Activated T-cell treated with anti-CD3 and anti-CD28 coated beads for 1 hour (primary cell): ENCODE measurements around the gene MAGI1.

Experiments used
- DNase-seq: peaks from one replicate; pipeline ENCODE4 v3.0.0-alpha.2; 2020; ENCODE audit warnings: low read depth

The MAGI1 gene

DNA sequence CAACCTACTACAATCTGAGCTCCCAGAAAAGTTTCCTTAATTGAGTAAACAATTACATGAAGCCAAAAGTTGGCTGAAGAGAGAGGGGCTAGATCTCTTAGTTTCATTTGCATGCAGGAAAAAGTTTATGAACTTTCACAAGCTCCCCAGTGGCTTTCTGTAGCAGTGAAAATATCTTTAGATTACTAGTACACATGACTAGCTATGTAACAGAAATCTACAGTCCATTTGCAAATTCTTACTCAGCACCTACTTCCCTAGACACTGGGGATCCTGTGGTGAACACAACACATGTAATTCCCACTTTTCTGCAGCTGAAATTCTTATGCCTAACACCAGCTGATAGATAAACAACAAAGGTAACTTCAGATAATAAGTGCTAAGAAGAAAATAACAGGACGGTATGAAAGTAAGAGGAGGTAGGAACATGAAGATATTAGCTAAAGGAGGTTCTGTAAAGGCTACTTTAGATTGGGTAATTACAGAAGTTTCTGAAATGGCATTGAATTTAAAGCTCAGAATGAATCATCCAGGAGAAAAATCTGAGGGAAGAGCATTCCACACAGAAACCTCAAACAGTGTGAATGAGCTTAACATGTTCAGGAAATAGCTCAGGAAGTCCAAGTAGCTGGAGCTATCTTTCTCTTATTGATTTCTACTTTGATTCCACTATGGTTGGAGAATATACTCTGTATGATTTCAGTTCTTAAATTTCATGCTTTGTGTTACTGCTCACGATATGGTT is 204.8 kb downstream of the MAGI1 start:
- no peak for DNase-seq

GRCh38 chr3:65831733-65832425 is 206.8 kb downstream of the MAGI1 start:
- DNase-seq, result no peak

DNA sequence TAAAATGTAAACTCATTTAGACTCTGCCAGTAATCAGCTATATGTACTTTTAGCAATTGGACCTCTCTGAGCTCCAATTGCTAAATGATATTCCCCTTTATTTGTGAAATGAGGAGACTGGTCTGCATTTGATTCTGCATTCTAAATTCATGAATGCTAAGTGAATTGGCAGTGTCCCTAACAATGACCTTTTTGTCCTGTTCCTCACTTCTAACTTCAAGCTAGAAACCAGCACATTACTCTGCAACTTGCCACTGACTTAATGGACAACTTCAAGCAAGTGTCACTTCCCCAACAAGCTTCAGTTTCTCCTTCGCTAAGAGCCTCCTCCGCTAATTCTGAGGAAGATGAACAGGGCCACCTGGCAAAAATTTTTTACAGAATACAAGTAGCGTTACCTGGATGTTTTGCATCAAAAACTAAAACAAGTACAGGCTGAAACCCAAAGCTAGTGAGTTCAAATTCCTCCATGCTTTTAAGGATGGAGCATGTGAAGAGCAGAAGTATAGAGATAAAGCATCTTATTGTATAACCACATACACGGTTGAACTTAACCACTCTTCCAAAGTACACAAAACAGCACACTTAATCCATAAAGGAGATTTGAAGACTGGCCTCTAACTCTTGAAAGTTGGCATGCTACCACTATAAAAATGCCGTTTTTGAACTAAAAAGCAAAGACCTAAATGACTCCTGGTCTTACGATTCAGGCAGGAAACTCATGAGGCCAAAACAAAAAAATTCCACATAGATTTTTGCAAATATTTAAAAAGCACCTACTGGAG is 207.6 kb downstream of the MAGI1 start:
- no peak for DNase-seq

DNA sequence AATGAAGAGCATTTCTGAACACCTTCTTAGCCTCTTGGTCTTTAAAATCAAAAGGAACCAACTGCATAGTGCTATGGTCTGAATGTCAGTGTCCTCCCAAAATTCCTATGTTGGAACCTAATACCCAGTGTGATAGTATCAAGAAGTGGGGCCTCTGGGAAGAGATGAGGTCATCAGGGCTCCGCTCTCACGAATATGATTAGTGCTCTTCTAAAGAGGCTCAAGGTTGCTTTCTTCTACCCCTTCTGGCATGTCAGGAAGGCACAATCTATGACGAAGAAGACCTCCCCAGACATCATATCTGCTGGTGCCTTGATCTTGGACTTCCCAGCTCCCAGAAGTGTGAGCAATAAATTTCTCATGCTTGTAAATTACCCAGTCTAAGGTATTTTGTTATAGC is 209.5 kb downstream of the MAGI1 start:
- no peak for DNase-seq

- DNase-seq, result no peak
These were observed 210.0 kb downstream of the MAGI1 start for GRCh38 chr3:65828706-65829105.

DNA sequence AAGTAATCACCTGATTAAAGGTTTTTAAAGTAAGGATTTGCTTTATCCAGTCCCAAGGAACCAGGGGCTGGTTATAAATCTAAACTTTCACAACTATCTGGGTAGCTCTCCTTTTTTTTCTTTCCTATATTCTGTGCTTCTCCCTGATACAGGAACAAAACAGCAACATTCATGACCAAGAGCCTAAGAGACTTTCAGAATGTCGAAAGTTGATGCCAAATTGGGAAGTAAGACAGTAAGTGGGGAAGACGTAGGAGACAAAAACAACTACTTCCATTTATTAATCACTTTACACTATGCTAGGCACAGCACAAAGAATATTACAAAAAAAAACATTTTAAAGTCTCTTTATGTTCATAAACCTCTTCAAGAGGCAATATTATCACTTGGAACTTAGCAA is 211.6 kb downstream of the MAGI1 start:
- DNase-seq, result no peak

DNA sequence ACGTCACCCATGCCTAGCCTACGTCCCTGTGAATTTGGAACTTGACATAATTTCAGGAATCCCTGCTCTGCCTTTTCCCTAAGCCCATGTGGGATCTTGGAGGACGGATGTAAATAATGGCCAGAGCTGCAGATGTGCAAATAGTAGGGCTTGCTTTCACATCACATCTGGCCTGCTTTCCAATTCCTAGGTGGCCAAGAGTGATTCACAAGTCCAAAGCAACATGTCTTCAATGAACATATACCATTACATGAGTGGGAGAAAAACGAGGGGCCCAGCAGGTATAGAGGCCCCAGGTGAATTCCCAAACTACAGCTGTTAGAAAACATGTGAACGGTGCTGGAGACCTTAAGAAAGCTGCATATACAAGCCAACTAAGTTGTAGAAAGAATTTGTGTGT is 214.6 kb downstream of the MAGI1 start:
- no peak for DNase-seq

DNA sequence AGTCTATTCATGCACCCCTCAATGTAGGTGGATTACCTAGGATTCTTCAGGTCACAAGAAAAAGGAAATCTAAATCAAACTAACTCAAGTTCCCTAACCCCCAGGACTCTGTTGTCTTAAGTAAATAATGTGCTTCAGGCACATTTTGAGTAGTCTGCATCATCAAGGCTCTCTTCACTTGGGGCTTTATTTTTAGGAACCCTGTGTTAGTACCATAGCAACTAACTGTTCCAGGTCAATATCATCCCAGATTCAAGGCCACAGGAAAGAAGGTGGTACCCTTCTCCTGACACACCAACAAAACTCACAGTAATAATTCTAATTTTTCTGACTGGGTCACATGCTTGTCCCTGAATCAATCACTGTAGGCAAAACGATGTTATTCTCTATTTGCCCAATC is 218.1 kb downstream of the MAGI1 start:
- no peak for DNase-seq

- no peak for DNase-seq
These were observed 218.8 kb downstream of the MAGI1 start for GRCh38 chr3:65819896-65820295.

GRCh38 chr3:65817553-65818126 is 221.1 kb downstream of the MAGI1 start:
- no peak for DNase-seq

GRCh38 chr3:65816208-65816607 is 222.5 kb downstream of the MAGI1 start:
- DNase-seq, result no peak

DNA sequence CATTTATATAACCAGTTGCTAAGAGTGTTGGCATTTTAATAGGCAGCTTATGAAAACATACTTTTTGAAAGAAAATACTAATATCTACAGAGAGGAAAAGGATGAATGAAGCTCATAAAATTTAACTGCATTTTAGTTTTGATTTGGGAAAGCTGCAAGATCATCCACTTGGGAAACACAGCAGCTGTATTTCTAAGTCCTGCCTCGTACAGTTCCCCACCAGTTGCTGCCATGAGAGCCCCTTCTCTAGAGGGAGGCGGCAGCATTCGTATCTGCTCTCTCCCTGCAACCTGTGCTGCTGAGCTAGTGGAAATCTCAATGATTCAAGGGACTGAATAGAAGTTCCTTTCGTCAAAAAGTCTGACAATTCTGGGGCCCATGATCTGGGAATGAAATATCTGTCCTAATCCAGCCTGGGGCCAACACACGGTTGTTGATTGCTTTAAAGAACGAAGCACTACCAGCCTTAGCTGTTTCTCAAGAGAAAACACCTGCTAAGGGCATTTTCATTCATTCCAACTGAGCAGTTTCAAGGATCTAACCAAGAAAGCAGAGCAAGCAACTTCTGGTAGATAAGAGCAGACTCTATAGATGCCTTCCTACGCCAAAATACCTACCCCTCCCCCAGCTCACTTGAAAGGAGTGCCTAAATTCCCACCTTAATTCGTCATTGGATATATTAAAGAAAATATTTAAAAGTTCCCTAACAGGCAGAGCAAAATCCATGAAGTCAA is 223.7 kb downstream of the MAGI1 start:
- DNase-seq, result no peak

GRCh38 chr3:65811892-65812291 is 226.8 kb downstream of the MAGI1 start:
- no peak for DNase-seq

- no peak for DNase-seq
These were observed 227.5 kb downstream of the MAGI1 start for GRCh38 chr3:65811086-65811761.

- no peak for DNase-seq
These were observed 228.4 kb downstream of the MAGI1 start for GRCh38 chr3:65810302-65810701.

GRCh38 chr3:65809641-65810150 is 229.0 kb downstream of the MAGI1 start:
- DNase-seq, result no peak

DNA sequence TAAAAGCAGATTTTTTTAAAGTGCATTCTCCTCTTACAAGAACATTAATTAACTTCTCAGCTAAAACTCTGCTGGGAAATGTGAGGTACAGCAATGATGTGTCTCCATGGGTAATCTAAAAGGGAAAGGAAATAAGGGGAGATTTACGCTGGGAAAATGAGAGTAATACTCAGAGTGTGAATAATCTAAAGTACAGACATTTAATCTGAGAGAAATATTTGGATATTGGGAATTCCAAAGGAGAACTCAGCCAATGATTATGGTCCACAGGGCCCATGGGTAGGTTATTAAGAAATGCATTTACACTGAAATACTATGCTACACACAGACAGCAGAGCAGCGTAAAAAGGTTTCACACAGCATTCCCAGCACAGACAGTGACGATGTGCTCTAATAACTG is 229.9 kb downstream of the MAGI1 start:
- DNase-seq, result no peak

DNA sequence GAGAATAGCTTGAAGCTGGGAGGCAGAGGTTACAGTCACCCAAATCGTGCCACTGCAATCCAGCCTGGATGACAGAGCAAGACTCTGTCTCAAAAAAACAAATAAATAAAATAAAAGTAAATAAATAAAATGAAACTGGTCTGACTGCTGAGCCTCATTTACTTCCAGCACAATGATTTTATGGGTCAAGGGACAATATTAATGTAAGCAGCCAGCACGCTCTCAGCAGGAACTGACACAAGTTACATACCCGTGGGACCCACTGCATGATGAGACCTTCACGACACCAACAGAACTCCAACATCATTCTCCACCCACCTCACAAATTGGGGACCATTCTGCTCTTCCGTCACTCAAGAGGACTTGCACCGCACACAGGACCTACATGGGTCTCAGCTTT is 230.3 kb downstream of the MAGI1 start:
- DNase-seq, result no peak

DNA sequence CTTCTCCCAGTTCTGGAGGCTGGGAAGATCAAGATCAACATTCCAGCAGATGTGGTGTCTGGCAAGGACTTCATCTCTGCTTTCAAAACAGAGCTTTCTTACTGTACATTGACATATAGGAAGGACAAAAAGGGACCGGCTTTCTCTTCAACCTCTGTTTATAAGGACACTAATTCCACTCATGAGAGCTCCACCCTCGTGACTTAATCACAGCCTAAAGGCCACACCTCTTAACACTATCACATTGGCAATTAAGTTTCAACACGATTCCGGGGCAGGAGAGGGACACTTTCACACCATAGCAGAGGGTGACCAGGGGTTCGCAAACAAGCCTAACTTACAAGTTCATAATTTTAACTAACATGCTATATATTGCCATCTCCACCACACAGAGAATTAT is 231.5 kb downstream of the MAGI1 start:
- DNase-seq, result no peak

DNA sequence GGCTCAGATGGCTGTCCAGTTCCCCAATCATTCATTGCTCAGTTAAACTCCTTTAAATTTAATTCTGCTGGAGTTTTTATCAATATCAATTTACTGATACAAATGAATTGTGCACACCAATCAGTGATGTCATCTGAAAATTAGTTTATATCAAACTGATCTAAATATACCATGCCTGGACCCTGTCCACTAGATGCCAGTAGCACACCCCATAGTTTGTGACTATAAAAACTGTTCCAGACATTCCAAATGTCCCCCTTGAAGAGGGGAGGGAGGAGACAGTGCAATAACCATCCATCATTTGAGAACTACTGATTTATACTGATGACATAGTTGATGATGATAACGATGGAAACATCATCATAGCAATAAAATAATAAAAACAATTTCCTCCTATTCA is 232.1 kb downstream of the MAGI1 start:
- DNase-seq, result no peak

DNA sequence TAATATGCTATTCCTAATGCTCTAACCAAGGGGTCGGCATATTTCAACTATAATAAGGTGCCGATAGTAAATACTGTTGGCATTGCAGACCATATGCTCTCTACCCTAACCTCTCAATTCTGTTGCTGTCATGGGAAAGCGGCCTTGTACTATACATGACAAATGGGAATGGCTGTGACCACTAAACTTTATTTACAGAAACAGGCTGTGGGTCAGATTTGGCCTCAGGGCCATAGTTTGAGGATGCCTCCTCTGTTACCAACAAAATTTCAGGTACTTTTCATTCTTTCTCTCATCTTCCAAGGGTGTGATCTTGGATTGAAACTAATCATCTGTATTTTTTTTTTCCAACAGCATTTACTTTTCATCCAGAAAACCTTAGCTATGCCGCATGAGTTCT is 242.0 kb downstream of the MAGI1 start:
- no peak for DNase-seq
